Right cardiac atrium (tissue), 5 donors: Measurements from ENCODE around the gene CPEB3. TPM values are rescaled to one million over a fixed set of nuclear protein-coding genes. Genes with fewer than 3 reads are reported as not detected.
"Not testable (repeated sequence)": the region's sequence is repeated elsewhere in the genome, so short reads cannot be mapped to it uniquely, and the experiment has no call there.

Source experiments
- ATAC-seq, 2 donors: fragments of 200-7000 bp; cut with Tn5 transposase; one replicate each; pipeline versions ENCODE4 v1.8.0 to v1.9.1; 2020; ENCODE audit warnings: moderate library complexity in 2 of 2, mild to moderate bottlenecking in 1 of 2
- DNase-seq, 3 donors: peaks; one replicate each; pipeline ENCODE4 v3.0.0-alpha.2; 2020
- H3K27ac ChIP-seq: one replicate; pipeline ENCODE4 v1.5.1; 2013; ENCODE audit warnings: mild to moderate bottlenecking, low read length, control low read depth, moderate library complexity
- H3K27me3 ChIP-seq: one replicate; pipeline ENCODE4 v1.6.1; 2013; ENCODE audit not compliant: control insufficient read depth, insufficient read depth
- H3K4me1 ChIP-seq: one replicate; pipeline ENCODE4 v1.6.1; 2013; ENCODE audit warnings: low read length; ENCODE audit not compliant: control insufficient read depth, insufficient read depth
- H3K4me3 ChIP-seq: one replicate; pipeline ENCODE4 v1.5.1; 2013; ENCODE audit warnings: low read length, control low read depth
- H3K9me3 ChIP-seq: one replicate; pipeline ENCODE4 v1.6.1; 2013; ENCODE audit warnings: low read length; ENCODE audit not compliant: control insufficient read depth
- WGBS: extraction: QIAGEN DNeasy Blood & Tissue Kit; methylation state at CpG from one replicate; pipeline ENCODE4 v1.1.7; 2013; 5-methylcytosine and 5-hydroxymethylcytosine counted together
- intact Hi-C, 4 donors: fragments of 100-400 bp; cut with DNase I; formaldehyde crosslinking; loops; one replicate each; pipeline versions ENCODE4 v1.11.0 to v1.14.0; 2022 to 2023
- polyA plus RNA-seq: library from polyadenylated mRNA; stranded (reverse); fragments of 200-250 nt; gene quantifications from one replicate; pipeline ENCODE4 v1.2.3, GENCODE V29; 2013
- total RNA-seq, 4 donors: library from RNA; stranded (reverse); fragmentation: NEBNext Ultra II Directional; extraction: Animal tissue kit (Norgen Biotek cat#: 25700); gene quantifications; one replicate each; pipeline ENCODE4 v1.2.1, GENCODE V29; 2021
- donor health status: healthy with polysubstance abuse.
- donor health status: DM: no; HTN: yes; CAD: no.
- donor health status: DM: no; HTN: no; CAD: no.
- donor health status: DM: no; HTN: yes; CAD: no; lungs with severe emphysema.
- donor health status: DM: yes; HTN: yes; CAD: no.

The CPEB3 gene
- total and polyA plus RNA-seq, 5 donors = 4.6 to 14.3 (median 11.6) TPM

DNA sequence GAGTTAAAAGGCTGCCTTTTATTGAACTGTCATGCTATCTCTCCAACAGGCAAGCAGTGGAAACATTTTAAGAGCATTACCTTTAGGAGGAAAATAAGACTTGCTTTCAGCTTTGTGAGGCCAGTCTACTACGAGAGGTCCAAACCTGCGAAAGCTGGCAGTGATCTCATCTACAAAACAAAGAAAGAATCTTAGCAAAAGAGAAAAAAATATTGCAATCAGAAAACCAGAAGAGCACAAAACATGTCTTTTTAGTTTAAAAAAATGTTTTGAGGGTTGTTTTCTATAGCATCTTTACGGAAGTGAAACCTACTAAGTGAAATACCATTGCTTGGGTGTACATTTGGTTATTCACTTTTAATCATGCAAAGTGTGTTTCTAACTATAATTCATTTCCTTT is 147.9 kb downstream of the CPEB3 start:
- no peak for DNase-seq
- no peaks in the 10 kb centered on the region for H3K4me1 ChIP-seq
- 85% methylated on average over 3 of the region's 3 CpGs for WGBS
- intact Hi-C loops = no loop called here
- no peak overlapping the region for H3K4me3 ChIP-seq
- no peak overlapping the region for H3K27ac ChIP-seq
- H3K9me3 ChIP-seq = no peaks in the 10 kb centered on the region
- no peak for ATAC-seq
- no peaks in the 10 kb centered on the region for H3K27me3 ChIP-seq

DNA sequence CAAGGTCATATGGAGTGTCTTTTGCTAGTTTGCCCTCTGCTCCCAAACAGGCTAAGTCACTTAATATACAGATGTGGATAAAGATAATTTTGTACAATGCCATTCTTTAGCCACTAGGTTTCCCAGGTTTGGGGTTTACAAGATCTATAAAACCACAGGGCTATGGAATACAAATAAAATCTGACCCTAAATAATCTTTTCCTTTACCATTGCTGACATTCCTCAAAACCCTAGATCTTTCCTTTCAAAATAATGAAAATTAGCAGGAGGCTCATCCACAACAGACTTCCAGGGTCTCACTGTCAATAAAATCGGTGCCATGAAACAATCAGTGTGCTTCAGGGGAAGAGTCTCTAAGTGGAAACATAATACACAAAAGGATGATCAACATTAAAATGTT is 148.4 kb downstream of the CPEB3 start:
- 75% methylated on average over 1 of the region's 1 CpG for WGBS
- no peak for ATAC-seq
- H3K27me3 ChIP-seq = no peaks in the 10 kb centered on the region
- H3K4me3 ChIP-seq = no peak overlapping the region
- intact Hi-C loops = no loop called here
- no peak for DNase-seq
- H3K27ac ChIP-seq = no peak overlapping the region
- H3K9me3 ChIP-seq = no peaks in the 10 kb centered on the region
- no peaks in the 10 kb centered on the region for H3K4me1 ChIP-seq

DNA sequence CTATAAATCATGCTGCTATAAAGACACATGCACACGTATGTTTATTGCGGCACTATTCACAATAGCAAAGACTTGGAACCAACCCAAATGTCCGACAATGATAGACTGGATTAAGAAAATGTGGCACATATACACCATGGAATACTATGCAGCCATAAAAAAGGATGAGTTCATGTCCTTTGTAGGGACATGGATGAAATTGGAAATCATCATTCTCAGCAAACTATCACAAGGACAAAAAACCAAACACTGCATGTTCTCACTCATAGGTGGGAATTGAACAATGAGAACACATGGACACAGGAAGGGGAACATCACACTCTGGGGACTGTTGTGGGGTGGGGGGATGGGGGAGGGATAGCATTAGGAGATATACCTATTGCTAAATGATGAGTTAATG is 149.7 kb downstream of the CPEB3 start:
- intact Hi-C loops, H3K9me3 ChIP-seq, H3K4me3 ChIP-seq, H3K27ac ChIP-seq, H3K27me3 ChIP-seq, ATAC-seq, DNase-seq, H3K4me1 ChIP-seq: not testable (repeated sequence)
- 50% methylated on average over 1 of the region's 3 CpGs for WGBS

DNA sequence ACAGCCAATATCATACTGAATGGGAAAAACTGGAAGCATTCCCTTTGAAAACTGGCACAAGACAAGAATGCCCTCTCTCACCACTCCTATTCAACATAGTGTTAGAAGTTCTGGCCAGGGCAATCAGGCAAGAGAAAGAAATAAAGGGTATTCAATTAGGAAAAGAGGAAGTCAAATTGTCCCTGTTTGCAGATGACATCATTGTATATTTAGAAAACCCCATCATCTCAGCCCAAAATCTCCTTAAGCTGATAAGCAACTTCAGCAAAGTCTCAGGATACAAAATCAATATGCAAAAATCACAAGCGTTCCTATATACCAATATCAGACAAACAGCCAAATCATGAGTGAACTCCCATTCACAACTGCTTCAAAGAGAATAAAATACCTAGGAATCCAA is 156.8 kb downstream of the CPEB3 start:
- 97% methylated on average over 1 of the region's 1 CpG for WGBS
- H3K27me3 ChIP-seq, H3K9me3 ChIP-seq, H3K4me1 ChIP-seq, intact Hi-C loops, H3K27ac ChIP-seq, ATAC-seq, H3K4me3 ChIP-seq, DNase-seq: not testable (repeated sequence)

DNA sequence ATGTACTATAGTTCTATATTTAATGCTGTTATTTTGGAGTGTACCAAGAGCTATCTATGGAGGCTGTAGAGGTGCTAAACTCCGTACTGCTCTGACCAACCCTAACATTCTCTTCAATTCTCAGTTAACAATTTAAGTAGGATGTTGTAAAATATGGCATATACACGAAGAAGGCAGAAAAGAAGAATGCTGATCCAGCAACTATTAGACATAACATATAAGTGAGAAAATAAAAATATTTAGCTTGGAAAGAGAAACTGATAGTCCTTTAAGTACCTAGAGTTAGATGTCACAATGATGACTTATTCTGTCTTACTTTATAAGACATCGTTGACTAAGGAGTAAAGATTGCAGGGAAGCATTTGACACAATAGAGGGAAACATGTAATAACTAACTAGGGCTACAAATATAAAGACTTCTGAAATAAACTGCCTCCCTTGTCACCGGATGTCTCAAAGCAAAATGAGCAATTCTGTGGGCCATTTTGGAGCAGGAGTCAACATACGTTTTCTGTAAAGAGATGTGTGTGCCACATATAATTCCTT is 159.5 kb downstream of the CPEB3 start:
- Histone ChIP-seq H3K4me3 (no peak overlapping the region), H3K27ac (no peak overlapping the region), H3K9me3 (no peaks in the 10 kb centered on the region), H3K27me3 (no peaks in the 10 kb centered on the region), H3K4me1 (peaks cover 4% of the 10 kb centered on the region)
- DNase-seq (no peak), ATAC-seq (no peak)
- intact Hi-C loops = no loop called here
- WGBS = 88% methylated on average over 5 of the region's 5 CpGs

DNA sequence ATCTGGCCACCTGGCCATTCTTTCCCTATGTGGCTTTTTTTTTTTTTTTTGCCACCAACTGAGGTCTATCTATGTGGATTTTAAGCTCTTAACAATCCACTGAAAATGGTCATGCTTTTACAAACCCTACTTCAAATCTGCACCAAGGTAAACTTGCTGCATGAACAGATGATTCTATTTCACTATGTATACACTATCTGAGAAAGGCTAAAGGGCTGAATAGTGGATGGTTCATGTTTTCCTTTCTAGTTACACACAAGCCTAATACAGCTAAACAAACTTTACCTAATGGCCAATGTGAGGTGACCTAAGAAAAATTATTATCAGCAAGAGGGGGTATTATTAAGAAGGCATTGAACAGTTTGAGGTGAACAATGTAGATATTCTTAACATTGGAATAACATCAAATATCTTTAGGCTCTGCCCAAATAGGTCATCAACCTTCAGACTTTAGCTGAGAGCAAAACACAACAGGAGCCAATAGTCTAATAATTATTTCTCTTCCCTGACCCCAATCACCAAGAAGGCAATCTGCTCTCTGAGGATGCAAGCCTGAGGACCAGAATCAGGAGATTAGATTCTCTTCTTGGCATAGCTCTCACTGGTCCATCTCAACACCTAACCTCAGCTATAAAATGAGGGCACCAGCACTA is 160.1 kb downstream of the CPEB3 start:
- intact Hi-C loops = no loop called here
- peaks cover 4% of the 10 kb centered on the region for H3K4me1 ChIP-seq
- DNase-seq = no peak
- H3K9me3 ChIP-seq = no peaks in the 10 kb centered on the region
- no peak overlapping the region for H3K4me3 ChIP-seq
- no peak for ATAC-seq
- no peaks in the 10 kb centered on the region for H3K27me3 ChIP-seq
- no peak overlapping the region for H3K27ac ChIP-seq

DNA sequence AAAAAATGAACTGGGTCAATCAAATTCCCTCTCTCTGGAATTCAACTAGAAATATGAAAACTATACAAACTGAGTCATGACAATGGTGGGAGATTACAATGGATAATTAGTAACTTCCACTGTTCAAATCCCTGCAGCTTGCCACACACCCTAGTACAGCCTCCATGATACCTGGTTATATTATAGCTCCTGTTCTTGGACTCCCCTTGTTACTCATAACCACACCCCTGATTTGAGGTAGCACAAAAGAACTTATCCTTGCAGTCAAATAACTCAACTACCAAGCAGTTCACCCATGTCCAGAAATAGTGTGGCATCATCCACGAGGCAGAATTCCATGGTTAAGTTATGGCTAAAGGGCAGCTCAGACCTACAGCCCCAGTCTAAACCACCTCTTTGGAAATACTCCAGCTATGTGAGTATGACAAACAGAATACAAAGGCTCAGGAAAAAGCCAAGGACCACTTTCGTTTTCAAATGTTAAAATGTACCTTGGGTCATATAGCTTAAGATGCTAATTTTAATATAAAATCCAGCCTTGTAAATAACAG is 164.7 kb downstream of the CPEB3 start:
- no peak overlapping the region for H3K27ac ChIP-seq
- no peaks in the 10 kb centered on the region for H3K9me3 ChIP-seq
- ATAC-seq (no peak), DNase-seq (no peak)
- 54% methylated on average over 2 of the region's 2 CpGs for WGBS
- no peaks in the 10 kb centered on the region for H3K27me3 ChIP-seq
- intact Hi-C loops = no loop called here
- peaks cover 22% of the 10 kb centered on the region for H3K4me1 ChIP-seq
- no peak overlapping the region for H3K4me3 ChIP-seq

DNA sequence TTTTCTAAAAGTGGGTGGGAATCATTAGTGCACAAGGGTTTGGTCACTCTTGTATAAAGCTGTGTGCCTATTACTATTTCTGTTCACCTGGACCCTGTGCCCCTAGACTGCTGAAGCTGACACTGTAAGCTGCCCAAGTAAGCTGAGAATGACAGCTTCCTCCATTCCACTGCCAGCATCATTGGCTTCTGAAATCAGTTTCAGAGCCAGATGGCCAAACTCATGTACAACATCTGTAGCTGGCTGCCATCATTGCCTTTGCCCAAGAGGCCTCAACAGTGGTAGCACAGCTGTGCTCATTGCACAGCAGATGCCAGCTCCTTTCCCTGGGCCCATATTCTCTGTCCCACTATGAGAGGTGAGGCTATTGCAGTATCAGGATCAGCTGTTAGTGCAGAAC is 165.7 kb downstream of the CPEB3 start:
- DNase-seq (peak in 1 of 3 donors; percentile 42), ATAC-seq (peak; percentile 41 to 52)
- Histone ChIP-seq H3K27ac (peak overlapping the region; percentile 72), H3K4me3 (no peak overlapping the region), H3K9me3 (no peaks in the 10 kb centered on the region), H3K4me1 (peaks cover 20% of the 10 kb centered on the region), H3K27me3 (no peaks in the 10 kb centered on the region)
- intact Hi-C loops = no loop called here

DNA sequence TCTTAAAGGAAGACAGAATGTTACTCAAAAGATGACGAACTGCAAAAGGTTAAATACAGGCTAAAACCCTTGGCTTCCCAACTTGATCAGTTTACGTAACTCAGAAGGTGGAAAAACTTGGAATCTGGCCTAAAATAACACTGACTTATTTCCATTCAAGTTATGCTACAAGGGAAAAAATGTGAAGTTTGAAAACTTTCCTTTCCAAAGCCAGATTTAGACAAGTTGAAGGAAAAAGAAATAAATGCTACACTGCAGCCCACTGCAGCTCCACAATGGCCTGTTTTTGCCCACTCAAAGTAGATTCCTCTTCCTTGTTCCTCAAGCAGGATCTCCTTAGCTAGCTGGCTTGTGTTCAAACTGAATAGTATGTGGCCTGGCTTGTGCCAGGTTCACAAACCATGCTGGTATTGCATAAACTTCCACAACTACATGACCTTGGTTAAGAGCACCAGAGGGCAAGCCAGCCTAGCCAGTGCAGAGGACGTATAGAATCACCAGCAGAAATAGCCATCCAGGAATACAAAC is 166.2 kb downstream of the CPEB3 start:
- H3K4me1 ChIP-seq = peaks cover 18% of the 10 kb centered on the region
- ATAC-seq (peak; percentile 71 to 72), DNase-seq (peak in 2 of 3 donors; percentile 17 to 42)
- H3K9me3 ChIP-seq = no peaks in the 10 kb centered on the region
- WGBS = 23% methylated on average over 3 of the region's 3 CpGs
- H3K4me3 ChIP-seq = no peak overlapping the region
- H3K27me3 ChIP-seq = no peaks in the 10 kb centered on the region
- intact Hi-C loops = no loop called here
- peak overlapping the region; percentile 72 for H3K27ac ChIP-seq

DNA sequence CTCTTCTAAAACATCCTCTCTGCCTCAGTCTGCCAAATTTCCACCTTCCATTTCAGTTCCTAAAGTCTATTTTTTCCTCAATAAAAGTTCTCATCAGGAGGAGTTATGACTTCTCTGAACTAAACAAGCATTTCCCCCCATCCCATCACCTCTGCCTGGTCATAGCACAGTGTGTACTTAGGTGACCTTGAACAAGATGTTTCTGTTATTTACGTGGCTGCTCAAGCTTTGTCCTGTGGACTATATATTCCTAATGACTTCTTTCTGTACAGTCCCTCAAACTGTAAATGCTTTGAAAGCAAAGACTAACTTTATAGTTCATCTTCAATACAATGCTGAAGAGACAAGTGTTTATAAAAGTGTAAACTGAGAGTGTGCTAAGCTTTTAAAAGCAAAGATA is 166.9 kb downstream of the CPEB3 start:
- ATAC-seq (peak in 1 of 2 donors; percentile 45), DNase-seq (no peak)
- Histone ChIP-seq H3K4me3 (no peak overlapping the region), H3K27ac (peak overlapping the region; percentile 43), H3K4me1 (peaks cover 18% of the 10 kb centered on the region), H3K27me3 (no peaks in the 10 kb centered on the region), H3K9me3 (no peaks in the 10 kb centered on the region)
- 38% methylated on average over 1 of the region's 1 CpG for WGBS
- intact Hi-C loops = no loop called here

DNA sequence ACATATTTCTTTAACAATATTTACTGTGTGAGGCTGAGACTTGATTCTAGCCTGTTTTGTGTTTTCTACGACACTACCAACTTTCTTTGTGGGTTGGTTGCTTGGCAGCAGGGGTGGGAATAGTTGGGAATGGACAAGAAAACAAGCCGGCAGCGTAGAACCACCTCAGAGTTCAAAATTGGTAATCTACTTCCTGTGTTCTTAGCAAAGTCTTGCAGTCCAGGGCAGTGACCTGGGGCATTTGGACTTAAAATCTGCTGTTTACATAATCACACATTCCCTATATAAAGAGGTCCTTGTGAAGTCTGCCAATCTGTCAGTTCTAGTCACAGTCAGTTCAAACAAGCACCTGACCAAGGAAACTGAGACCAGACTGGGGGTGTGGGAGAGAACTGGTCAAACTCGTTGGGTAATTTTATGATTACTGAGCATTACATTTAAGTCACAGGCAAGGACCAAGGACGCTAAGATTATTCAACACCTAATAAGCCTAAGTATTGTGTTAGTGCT is 167.9 kb downstream of the CPEB3 start:
- no peaks in the 10 kb centered on the region for H3K27me3 ChIP-seq
- 51% methylated on average over 5 of the region's 5 CpGs for WGBS
- peak overlapping the region; percentile 30 for H3K27ac ChIP-seq
- peaks cover 20% of the 10 kb centered on the region for H3K4me1 ChIP-seq
- intact Hi-C loops = no loop called here
- H3K9me3 ChIP-seq = no peaks in the 10 kb centered on the region
- DNase-seq (peak in 1 of 3 donors; percentile 27), ATAC-seq (peak; percentile 20 to 78)
- no peak overlapping the region for H3K4me3 ChIP-seq
